GM21619 (cell line): Measurements from ENCODE around the gene COL4A1.

Experiments used
- ATAC-seq: cut with Tn5 transposase; IDR thresholded peaks from one replicate; pipeline ENCODE4 v1.9.1; 2021; ENCODE audit not compliant: unreplicated experiment

The COL4A1 gene

DNA sequence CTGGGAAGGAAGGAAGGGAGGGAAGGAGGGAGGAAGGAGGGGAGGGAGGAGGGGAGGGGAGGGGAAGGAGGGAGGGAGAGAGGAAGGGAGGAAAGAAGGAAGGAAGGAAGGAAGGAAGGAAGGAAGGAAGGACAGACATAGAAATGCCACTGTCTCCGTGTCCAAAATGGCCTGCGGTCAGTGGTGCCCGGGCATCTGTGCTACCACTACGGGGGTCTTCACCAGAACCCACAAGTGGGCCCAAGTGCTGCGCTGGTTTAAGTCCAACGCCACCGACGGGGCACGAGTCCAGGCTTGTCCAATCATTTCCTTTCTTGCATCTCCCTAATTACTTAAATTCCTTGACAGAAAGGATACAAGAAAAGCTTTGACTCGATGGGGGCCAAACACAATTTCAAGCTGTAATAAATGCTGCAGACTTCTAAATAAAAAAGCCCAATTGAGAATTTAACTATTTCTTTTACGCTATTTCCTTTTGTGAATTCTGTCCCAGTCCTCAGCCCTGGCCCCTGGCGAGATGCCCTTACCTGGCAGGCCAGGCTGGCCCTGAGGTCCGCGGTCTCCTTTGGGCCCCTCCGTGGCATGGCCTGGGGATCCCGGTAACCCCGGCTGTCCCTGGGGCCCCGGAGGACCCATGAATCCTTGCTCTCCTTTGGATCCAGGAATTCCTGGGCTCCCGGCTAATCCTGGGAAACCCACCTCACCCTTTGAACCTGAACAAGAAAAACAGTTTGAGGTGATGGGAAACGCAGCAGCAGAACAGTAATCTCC, 136.8 kb downstream of the COL4A1 start:
- ATAC-seq = no peak

- ATAC-seq = no peak
These were observed 137.7 kb downstream of the COL4A1 start for GRCh38 chr13:110168999-110169933.

GRCh38 chr13:110166598-110166997, 140.4 kb downstream of the COL4A1 start:
- ATAC-seq = no peak

GRCh38 chr13:110164706-110165105, 142.3 kb downstream of the COL4A1 start:
- no peak for ATAC-seq

DNA sequence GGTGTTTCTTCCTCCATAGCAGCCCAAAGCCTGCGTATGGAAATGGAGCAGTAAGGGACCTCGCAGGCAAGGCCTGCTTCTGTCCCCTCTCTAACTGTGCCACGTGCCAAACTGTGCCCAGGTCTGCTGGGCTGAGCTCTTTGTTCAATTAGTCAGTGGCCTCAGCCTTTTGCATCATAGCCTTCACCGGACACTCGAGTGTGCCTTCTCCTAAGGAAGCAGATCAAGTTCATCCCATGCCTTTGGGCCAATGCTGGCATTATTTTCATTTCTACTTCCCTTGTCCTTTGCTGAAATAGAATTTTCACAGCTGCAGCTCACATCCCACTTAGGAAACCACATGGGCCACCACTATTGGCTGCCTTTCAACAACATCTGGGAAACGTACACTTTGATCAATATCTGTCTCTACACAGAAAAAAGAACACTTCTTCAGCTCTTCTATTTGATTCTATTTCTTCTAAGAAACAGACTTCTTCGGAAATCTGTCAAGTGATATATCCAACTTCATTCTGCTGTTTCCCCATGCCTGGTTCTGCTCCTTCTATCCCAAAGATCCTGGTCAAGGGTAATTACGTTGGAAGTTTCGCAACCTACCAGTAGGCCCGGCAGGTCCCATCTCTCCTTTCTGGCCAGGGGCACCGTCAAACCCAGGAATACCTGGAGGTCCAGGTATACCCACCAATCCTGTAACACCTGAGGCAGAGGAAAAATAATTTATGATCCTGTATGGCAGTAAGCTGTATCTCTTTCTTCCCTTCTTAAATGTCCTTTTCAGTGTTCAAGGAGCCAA, 143.9 kb downstream of the COL4A1 start:
- ATAC-seq = no peak

GRCh38 chr13:110162053-110162452, 144.9 kb downstream of the COL4A1 start:
- no peak for ATAC-seq

DNA sequence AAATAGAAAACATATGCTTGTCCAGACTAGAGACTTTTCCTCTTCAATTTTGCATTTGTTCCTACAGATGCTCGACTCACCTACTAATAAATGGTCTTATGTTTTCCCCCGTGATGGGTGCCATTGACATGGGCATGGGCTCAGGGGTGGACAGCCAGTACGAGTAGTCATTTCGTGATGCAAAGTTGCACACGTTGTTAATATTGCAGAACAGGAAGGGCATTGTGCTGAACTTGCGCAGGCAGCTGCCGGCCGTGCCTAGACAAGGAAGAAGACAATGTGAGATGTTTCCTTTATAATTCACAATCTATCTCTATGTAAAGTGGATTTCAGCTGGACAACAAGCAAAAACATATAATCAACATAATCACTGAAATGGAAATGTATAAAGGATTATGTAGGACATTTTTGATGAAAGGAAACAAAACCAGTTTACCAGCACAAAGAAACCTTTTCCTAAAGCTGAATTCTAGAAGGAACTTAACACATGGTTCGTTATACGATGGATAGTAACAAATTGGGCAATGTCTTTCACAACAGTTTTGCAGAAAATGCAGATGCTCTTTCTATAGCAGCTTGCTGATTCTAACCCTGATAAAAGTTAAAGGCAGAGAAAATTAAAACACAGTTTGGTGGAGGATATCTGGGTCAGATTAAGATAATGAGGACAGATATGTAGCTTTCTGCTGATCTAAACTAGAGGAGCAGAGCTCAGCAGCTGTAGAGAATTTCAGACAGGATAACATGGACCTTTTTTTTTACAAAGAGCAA, 145.7 kb downstream of the COL4A1 start:
- no peak for ATAC-seq

DNA sequence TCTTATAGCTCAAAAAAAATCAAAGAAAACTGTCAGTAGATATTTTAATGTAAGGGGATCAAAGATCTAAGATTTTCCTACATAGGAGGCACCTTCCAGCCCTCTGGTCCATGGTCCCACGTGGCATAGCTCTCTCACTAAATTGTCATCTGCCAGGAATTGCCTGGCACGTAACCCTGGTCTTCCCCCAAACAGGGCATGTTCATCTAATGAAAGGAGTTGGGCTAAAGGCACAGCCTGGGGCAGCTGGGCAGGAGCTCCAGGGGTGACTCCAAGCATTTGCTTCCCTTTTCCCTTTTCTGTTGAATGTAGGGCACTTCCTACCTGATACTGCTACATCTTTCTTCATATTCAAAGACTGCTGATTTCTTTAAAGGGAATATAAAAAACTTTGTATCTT, 148.7 kb downstream of the COL4A1 start:
- no peak for ATAC-seq

DNA sequence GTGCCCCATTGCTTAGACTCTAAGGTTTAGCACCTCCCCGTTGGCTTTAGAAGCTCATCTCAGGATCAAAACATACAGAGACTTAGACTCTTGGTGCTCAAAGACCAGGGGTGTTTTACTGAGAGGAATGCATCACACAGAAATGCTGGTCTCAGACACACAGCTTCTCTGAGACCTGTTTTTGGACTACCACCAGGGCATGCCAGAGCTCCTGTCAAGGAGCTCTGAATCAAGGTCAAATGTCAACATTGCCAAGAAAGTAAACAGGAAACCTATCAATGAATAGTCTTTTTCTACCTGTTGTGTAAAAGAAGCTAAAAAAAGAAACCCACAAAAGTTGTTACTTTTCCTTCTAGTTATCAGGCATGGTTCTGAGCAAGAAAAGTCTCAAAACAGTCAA, 149.2 kb downstream of the COL4A1 start:
- ATAC-seq = no peak

DNA sequence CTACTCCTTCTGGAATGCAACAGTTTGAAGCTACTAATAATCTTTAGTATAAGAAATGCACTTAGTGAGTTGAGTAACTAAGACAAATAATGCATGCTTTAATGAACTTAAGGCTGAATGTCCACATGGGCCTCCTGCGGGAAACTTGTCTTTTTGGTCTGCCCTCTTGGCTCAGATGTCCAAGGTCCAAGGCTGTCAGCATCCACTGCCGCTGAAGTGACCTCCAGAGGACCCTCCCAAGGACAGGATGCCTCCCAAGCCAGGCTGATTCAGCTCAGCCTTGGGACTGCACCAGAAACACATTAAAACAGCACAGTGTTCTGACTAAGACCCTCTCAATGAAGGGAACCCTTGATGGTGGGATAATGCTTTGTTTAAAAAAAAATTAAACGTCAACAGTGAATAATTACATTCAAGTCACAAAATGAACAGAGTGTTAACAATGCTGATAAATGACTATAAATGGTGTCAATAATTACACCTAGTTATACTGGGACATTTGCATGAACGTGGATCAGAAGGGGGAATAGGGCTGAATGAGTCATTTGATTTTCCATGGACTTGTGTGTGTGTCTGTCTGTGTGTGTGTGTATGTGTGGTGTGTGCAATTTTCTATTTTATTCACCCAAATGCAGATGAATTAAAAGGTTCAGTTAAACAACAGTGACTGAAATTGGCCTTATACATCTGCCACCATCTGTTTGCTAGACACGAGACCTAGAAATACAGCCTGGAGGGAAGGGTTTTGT, 150.5 kb downstream of the COL4A1 start:
- ATAC-seq = no peak

DNA sequence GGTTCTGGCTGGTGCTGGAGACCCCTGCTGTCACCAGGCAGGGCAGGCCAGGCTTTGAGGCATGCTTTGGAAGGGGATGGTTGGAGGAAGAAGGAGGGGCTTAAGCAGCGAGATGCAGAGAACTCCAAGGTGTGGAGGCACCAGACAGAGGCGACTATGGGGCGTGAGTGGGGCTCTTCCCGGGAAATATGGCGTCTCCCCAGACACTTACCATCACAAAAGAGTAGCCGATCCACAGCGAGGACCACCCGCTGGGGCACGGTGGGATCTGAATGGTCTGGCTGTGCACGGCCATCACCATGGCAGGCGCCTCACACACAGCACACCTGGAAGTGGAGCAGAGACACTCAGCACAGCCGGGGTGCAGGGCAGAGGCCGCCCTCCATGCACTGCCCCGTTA, 151.9 kb downstream of the COL4A1 start:
- no peak for ATAC-seq

GRCh38 chr13:110154410-110154933, 152.5 kb downstream of the COL4A1 start:
- ATAC-seq = no peak

DNA sequence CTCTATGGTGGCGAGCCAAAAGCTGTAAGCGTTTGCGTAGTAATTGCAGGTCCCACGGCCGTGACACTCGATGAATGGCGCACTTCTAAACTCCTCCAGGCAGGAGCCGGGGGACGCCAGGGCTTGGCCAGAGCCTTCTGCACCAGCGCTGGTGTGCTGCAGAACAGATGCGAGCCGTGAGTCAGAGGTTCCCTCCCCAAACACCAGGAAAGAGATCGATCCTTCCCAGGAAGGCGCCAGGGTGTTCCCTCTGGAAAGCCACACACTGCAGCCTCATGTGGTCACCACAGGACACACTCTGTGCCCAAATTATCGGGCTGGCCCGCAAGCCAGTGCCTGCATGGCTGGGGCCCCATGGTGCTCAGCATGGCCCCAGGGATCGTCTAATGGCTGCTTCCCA, 154.6 kb downstream of the COL4A1 start:
- no peak for ATAC-seq

- no peak for ATAC-seq
These were observed 155.5 kb downstream of the COL4A1 start for GRCh38 chr13:110151462-110151861.

GRCh38 chr13:110150384-110151101, 156.4 kb downstream of the COL4A1 start:
- ATAC-seq = no peak

- ATAC-seq = no peak
These were observed 157.9 kb downstream of the COL4A1 start for GRCh38 chr13:110149036-110149435.

- no peak for ATAC-seq
These were observed 166.9 kb downstream of the COL4A1 start for GRCh38 chr13:110140099-110140498.

DNA sequence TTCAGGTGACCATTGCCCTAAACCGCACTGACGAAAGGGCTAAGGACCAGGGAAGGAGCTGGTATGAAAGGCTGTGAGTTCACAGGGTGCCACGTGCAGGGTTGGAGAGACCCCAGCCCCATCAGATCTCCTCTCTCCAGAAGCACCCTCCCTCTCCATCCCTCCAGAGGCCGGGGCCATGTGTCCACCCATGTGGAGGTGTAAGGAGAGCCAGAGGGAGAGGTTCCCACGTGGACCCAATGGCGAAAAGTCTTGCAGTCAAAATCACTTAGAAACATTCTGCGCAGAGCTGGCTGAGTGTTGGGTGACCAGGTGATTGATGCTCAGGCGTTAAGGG, 168.3 kb downstream of the COL4A1 start:
- no peak for ATAC-seq
